Astrocyte (in vitro differentiated cells and primary cell): ENCODE data around the gene ALK.

Experiments used
- CTCF ChIP-seq: IDR thresholded peaks from 2 replicates; pipeline ENCODE4 v1.5.1; 2011; ENCODE audit warnings: low read depth, mild to moderate bottlenecking, inconsistent platforms, low read length, moderate library complexity; ENCODE audit not compliant: insufficient read depth
- EZH2 ChIP-seq: IDR thresholded peaks from 2 replicates; pipeline ENCODE4 v1.6.1; 2012; ENCODE audit warnings: mild to moderate bottlenecking, low read length, inconsistent platforms; ENCODE audit not compliant: insufficient read depth

- no peak for TF ChIP-seq CTCF
- TF ChIP-seq EZH2 = no peak
These were observed 636.7 kb downstream of the ALK start for GRCh38 chr2:29284671-29285070.
